ENCODE measurements around the gene PTPRN2.
A peak's percentile ranks its signal among the peaks of the same experiment; 100 is the strongest.

Gene PTPRN2

DNA sequence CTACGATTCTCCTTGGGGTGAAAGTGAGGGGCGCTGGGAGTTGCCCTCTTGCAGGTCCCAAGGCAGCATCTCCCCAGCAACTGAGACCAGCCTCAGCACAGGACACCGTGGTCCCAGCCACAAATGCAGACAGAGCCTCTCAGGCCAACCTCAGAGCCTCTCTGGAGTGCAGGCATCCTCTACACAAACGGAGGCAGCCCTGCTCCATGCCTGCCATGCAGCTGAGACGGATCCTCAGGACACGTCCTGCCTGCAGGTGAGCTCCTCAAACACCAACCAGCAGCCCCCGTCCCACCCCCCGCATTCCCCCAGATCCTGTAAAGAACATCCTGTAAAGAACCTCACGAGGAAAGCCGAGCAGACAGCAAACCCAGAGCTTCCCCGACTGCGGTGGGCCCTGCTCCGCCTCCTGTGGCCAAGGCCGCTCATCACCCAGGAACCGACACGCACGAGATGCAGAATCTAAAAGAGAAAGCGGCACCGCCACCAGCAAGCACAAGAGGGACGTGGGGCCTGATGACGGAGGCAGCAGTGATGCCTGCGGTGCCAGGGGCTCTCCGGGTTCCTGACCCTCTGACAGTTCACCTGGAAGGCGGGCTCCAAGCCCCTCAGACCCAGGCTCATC lies 186.9 kb downstream of the PTPRN2 start:
- Histone ChIP-seq H4K8ac (ENCODE audit: low read depth, low read length) (no peak overlapping the region), H3K9me3 (replicated peaks in 1 of 2; ENCODE audit: control insufficient read depth in 2 of 2, insufficient read depth in 1 of 2, low read depth in 1 of 2, low read length in 2 of 2) (no peaks in the 10 kb centered on the region), H3K4me2 (ENCODE audit: insufficient read depth, low read length, poor library complexity, severe bottlenecking) (no peak overlapping the region), H3K9ac (ENCODE audit: low read depth, low read length, poor library complexity) (no peak overlapping the region), H2AK5ac (ENCODE audit: low read depth, low read length) (peak overlapping the region; percentile 64), H3K27ac (replicated peaks; ENCODE audit: low read length) (no peak overlapping the region), H2BK120ac (ENCODE audit: low read depth, low read length) (no peak overlapping the region), H3K23ac (ENCODE audit: low read depth, low read length, poor library complexity) (no peak overlapping the region), H3K14ac (ENCODE audit: low read length) (peak overlapping the region; percentile 13), H4K91ac (ENCODE audit: low read depth, low read length, poor library complexity) (no peak overlapping the region), H3K4ac (ENCODE audit: low read length) (no peak overlapping the region), H3K79me1 (ENCODE audit: low read depth, low read length) (no peaks in the 10 kb centered on the region), H3K36me3 (replicated peaks in 1 of 2; ENCODE audit: control insufficient read depth in 2 of 2, insufficient read depth in 2 of 2, low read length in 2 of 2) (no peaks in the 10 kb centered on the region), H3K4me3 (ENCODE audit: low read length in 2 of 2) (no peak overlapping the region), H2BK5ac (ENCODE audit: low read length) (no peak overlapping the region), H2BK15ac (ENCODE audit: low read length) (no peak overlapping the region), H2BK12ac (ENCODE audit: low read length) (no peak overlapping the region), H2AFZ (ENCODE audit: low read length) (no peak overlapping the region), H3K4me1 (ENCODE audit: control insufficient read depth in 2 of 2, insufficient read depth in 1 of 2, low read depth in 1 of 2, low read length in 2 of 2) (peaks cover 0 to 3% of the 10 kb centered on the region in 2 donors), H3K27me3 (ENCODE audit: control insufficient read depth in 3 of 3, insufficient read depth in 3 of 3, low read depth in 1 of 3, low read length in 3 of 3) (peaks cover 0 to 2% (median 0%) of the 10 kb centered on the region in 3 experiments), H3K18ac (ENCODE audit: low read length) (peak overlapping the region; percentile 33)
- no CpG with 5 or more reads among the region's 24 CpGs for WGBS, 2 donors (ENCODE audit: extremely low coverage in 2 of 2, insufficient read length in 2 of 2, insufficient replicate concordance in 1 of 2)
- no peak for DNase-seq (ENCODE audit: low spot score)

DNA sequence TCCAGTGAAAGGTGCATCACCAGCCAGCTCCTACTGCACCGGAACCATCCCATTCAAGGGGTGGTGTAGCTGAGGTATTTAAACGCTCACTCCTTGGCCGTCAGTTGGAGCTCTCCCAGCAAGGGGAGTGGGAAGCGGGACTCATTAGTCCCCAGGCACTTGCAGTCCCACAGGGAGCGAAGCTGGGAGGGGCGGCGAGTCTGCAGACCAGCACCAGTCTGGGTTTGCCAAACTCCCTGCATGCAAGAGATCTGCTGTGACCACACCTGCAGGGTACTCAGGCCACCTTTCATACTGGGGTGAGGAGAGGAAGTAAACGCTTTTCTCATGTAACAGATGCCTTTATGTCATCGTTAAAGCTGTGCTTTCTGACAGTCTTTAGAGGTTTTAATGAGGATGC lies 187.9 kb downstream of the PTPRN2 start:
- peak overlapping the region; percentile 34 for H3K18ac ChIP-seq (ENCODE audit: low read length)
- no peak overlapping the region for H3K27ac ChIP-seq (replicated peaks; ENCODE audit: low read length)
- no peaks in the 10 kb centered on the region for H3K9me3 ChIP-seq (replicated peaks in 1 of 2; ENCODE audit: control insufficient read depth in 2 of 2, insufficient read depth in 1 of 2, low read depth in 1 of 2, low read length in 2 of 2)
- no peak overlapping the region for H2AFZ ChIP-seq (ENCODE audit: low read length)
- H4K91ac ChIP-seq (ENCODE audit: low read depth, low read length, poor library complexity): no peak overlapping the region
- no peak for DNase-seq (ENCODE audit: low spot score)
- H4K8ac ChIP-seq (ENCODE audit: low read depth, low read length): no peak overlapping the region
- no peak overlapping the region for H2BK5ac ChIP-seq (ENCODE audit: low read length)
- peaks cover 0 to 2% (median 0%) of the 10 kb centered on the region in 3 experiments for H3K27me3 ChIP-seq (ENCODE audit: control insufficient read depth in 3 of 3, insufficient read depth in 3 of 3, low read depth in 1 of 3, low read length in 3 of 3)
- H3K36me3 ChIP-seq (replicated peaks in 1 of 2; ENCODE audit: control insufficient read depth in 2 of 2, insufficient read depth in 2 of 2, low read length in 2 of 2): no peaks in the 10 kb centered on the region
- no peak overlapping the region for H3K4ac ChIP-seq (ENCODE audit: low read length)
- H3K79me1 ChIP-seq (ENCODE audit: low read depth, low read length): no peaks in the 10 kb centered on the region
- no peak overlapping the region for H2BK15ac ChIP-seq (ENCODE audit: low read length)
- H3K9ac ChIP-seq (ENCODE audit: low read depth, low read length, poor library complexity): no peak overlapping the region
- no peak overlapping the region for H3K23ac ChIP-seq (ENCODE audit: low read depth, low read length, poor library complexity)
- H2AK5ac ChIP-seq (ENCODE audit: low read depth, low read length): no peak overlapping the region
- peaks cover 0 to 4% of the 10 kb centered on the region in 2 donors for H3K4me1 ChIP-seq (ENCODE audit: control insufficient read depth in 2 of 2, insufficient read depth in 1 of 2, low read depth in 1 of 2, low read length in 2 of 2)
- no peak overlapping the region for H3K14ac ChIP-seq (ENCODE audit: low read length)
- H3K4me2 ChIP-seq (ENCODE audit: insufficient read depth, low read length, poor library complexity, severe bottlenecking): no peak overlapping the region
- no peak overlapping the region for H3K4me3 ChIP-seq (ENCODE audit: low read length in 2 of 2)
- WGBS, 2 donors (ENCODE audit: extremely low coverage in 2 of 2, insufficient read length in 2 of 2, insufficient replicate concordance in 1 of 2): no CpG with 5 or more reads among the region's 9 CpGs
- no peak overlapping the region for H2BK120ac ChIP-seq (ENCODE audit: low read depth, low read length)
- H2BK12ac ChIP-seq (ENCODE audit: low read length): no peak overlapping the region

DNA sequence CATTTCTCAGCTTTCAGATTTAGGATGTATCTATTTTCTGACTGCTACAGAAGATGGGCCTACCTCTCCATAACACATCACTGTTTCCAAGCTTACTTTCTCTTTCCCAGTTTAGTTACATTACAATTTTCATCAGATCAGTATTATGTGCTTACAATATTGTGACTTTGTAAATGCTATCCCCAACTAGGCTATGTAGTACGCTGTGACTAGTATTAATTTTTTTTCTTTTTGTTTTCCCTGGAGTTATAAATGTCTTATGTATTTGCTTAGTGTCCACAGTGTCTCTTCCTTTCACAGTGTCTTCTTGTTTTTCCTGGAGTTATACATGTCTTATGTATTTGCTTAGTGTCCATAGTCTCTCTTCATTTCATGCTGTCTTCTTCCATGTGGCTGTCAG lies 188.9 kb downstream of the PTPRN2 start:
- H3K27me3 ChIP-seq (ENCODE audit: control insufficient read depth in 3 of 3, insufficient read depth in 3 of 3, low read depth in 1 of 3, low read length in 3 of 3): no peaks in the 10 kb centered on the region
- no peak overlapping the region for H2AFZ ChIP-seq (ENCODE audit: low read length)
- H3K4me2 ChIP-seq (ENCODE audit: insufficient read depth, low read length, poor library complexity, severe bottlenecking): no peak overlapping the region
- no peak overlapping the region for H3K4me3 ChIP-seq (ENCODE audit: low read length in 2 of 2)
- no peak overlapping the region for H2BK120ac ChIP-seq (ENCODE audit: low read depth, low read length)
- no peak overlapping the region for H3K4ac ChIP-seq (ENCODE audit: low read length)
- no peak overlapping the region for H4K91ac ChIP-seq (ENCODE audit: low read depth, low read length, poor library complexity)
- H3K79me1 ChIP-seq (ENCODE audit: low read depth, low read length): no peaks in the 10 kb centered on the region
- H2BK5ac ChIP-seq (ENCODE audit: low read length): no peak overlapping the region
- no peak overlapping the region for H3K27ac ChIP-seq (replicated peaks; ENCODE audit: low read length)
- H3K18ac ChIP-seq (ENCODE audit: low read length): no peak overlapping the region
- no peak overlapping the region for H2BK12ac ChIP-seq (ENCODE audit: low read length)
- no peak overlapping the region for H3K9ac ChIP-seq (ENCODE audit: low read depth, low read length, poor library complexity)
- no peak overlapping the region for H2BK15ac ChIP-seq (ENCODE audit: low read length)
- peaks cover 0 to 2% of the 10 kb centered on the region in 2 donors for H3K4me1 ChIP-seq (ENCODE audit: control insufficient read depth in 2 of 2, insufficient read depth in 1 of 2, low read depth in 1 of 2, low read length in 2 of 2)
- no peak overlapping the region for H3K14ac ChIP-seq (ENCODE audit: low read length)
- H3K23ac ChIP-seq (ENCODE audit: low read depth, low read length, poor library complexity): no peak overlapping the region
- no CpG with 5 or more reads among the region's 1 CpG for WGBS, 2 donors (ENCODE audit: extremely low coverage in 2 of 2, insufficient read length in 2 of 2, insufficient replicate concordance in 1 of 2)
- no peaks in the 10 kb centered on the region for H3K36me3 ChIP-seq (replicated peaks in 1 of 2; ENCODE audit: control insufficient read depth in 2 of 2, insufficient read depth in 2 of 2, low read length in 2 of 2)
- H2AK5ac ChIP-seq (ENCODE audit: low read depth, low read length): no peak overlapping the region
- DNase-seq (ENCODE audit: low spot score): no peak
- H3K9me3 ChIP-seq (replicated peaks in 1 of 2; ENCODE audit: control insufficient read depth in 2 of 2, insufficient read depth in 1 of 2, low read depth in 1 of 2, low read length in 2 of 2): no peaks in the 10 kb centered on the region
- no peak overlapping the region for H4K8ac ChIP-seq (ENCODE audit: low read depth, low read length)

DNA sequence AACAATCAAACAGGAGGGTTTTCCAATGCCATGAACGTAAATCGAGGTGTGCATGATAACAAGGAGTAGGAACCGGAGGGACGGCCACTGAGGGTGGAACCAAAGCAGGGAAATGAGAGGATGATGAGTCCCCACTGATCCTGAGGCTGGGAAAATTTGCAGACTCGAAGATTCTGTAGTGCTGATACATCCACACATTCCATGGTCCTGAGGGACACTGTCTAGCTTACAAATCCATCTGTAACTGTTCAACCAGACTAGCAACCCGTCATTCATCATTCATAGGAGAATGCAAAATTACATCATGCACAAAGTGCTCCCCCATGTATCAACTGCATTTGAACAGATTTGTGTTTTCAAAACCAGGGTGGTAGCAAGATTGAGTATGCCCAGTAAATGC lies 189.7 kb downstream of the PTPRN2 start:
- Histone ChIP-seq H2BK15ac (ENCODE audit: low read length) (no peak overlapping the region), H3K9ac (ENCODE audit: low read depth, low read length, poor library complexity) (no peak overlapping the region), H3K4me2 (ENCODE audit: insufficient read depth, low read length, poor library complexity, severe bottlenecking) (no peak overlapping the region), H3K27me3 (ENCODE audit: control insufficient read depth in 3 of 3, insufficient read depth in 3 of 3, low read depth in 1 of 3, low read length in 3 of 3) (no peaks in the 10 kb centered on the region), H3K9me3 (replicated peaks in 1 of 2; ENCODE audit: control insufficient read depth in 2 of 2, insufficient read depth in 1 of 2, low read depth in 1 of 2, low read length in 2 of 2) (no peaks in the 10 kb centered on the region), H3K18ac (ENCODE audit: low read length) (no peak overlapping the region), H3K4ac (ENCODE audit: low read length) (no peak overlapping the region), H2BK120ac (ENCODE audit: low read depth, low read length) (no peak overlapping the region), H2BK12ac (ENCODE audit: low read length) (no peak overlapping the region), H3K14ac (ENCODE audit: low read length) (no peak overlapping the region), H4K8ac (ENCODE audit: low read depth, low read length) (no peak overlapping the region), H2AK5ac (ENCODE audit: low read depth, low read length) (no peak overlapping the region), H3K36me3 (replicated peaks in 1 of 2; ENCODE audit: control insufficient read depth in 2 of 2, insufficient read depth in 2 of 2, low read length in 2 of 2) (no peaks in the 10 kb centered on the region), H3K23ac (ENCODE audit: low read depth, low read length, poor library complexity) (no peak overlapping the region), H3K79me1 (ENCODE audit: low read depth, low read length) (no peaks in the 10 kb centered on the region), H2BK5ac (ENCODE audit: low read length) (no peak overlapping the region), H3K4me1 (ENCODE audit: control insufficient read depth in 2 of 2, insufficient read depth in 1 of 2, low read depth in 1 of 2, low read length in 2 of 2) (peaks cover 0 to 2% of the 10 kb centered on the region in 2 donors), H3K27ac (replicated peaks; ENCODE audit: low read length) (no peak overlapping the region), H2AFZ (ENCODE audit: low read length) (no peak overlapping the region), H3K4me3 (ENCODE audit: low read length in 2 of 2) (no peak overlapping the region), H4K91ac (ENCODE audit: low read depth, low read length, poor library complexity) (no peak overlapping the region)
- DNase-seq (ENCODE audit: low spot score): no peak
- WGBS, 2 donors (ENCODE audit: extremely low coverage in 2 of 2, insufficient read length in 2 of 2, insufficient replicate concordance in 1 of 2): no CpG with 5 or more reads among the region's 6 CpGs
